Esophagus squamous epithelium (tissue), 4 donors: ENCODE data around the gene CARD14.

Source experiments
- POLR2A ChIP-seq, 4 donors: fragments of 450-650 bp; IDR thresholded peaks; one replicate each; pipeline ENCODE4 v1.6.1; 2017; ENCODE audit warnings: antibody characterized with exemption in 4 of 4, mild to moderate bottlenecking in 4 of 4, moderate library complexity in 3 of 4
- TF ChIP-seq, protein P1 (sequence below), 6 experiments: fragments of 450-650 bp in 4 of 6; fragments of 200-600 bp in 2 of 6; sonication (generic) in 2 of 6; IDR thresholded peaks; one replicate each; pipeline ENCODE4 v1.5.1; 2016 to 2019; ENCODE audit warnings: antibody characterized with exemption in 6 of 6, mild to moderate bottlenecking in 4 of 6, moderate library complexity in 4 of 6

DNA sequence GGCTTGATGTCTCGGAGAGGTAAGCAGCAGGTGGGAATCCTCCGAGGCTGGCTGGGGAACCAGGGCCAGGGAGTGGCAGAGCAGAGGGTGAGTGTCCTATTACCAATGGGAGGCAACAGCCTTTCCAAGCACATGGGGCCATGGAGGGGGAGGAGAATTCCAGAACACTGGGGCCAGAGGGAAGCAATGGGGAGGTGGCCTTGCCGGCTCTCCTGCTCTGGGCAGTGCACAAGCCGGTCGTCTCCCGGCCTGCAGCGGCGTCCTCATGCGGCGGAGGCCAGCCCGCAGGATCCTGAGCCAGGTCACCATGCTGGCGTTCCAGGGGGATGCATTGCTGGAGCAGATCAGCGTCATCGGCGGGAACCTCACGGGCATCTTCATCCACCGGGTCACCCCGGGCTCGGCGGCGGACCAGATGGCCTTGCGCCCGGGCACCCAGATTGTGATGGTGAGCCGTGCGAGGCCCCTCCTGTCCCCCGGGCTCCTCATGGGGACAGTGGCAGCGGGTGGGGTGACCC lies 28.4 kb downstream of the CARD14 start:
- TF ChIP-seq, protein P1, sequence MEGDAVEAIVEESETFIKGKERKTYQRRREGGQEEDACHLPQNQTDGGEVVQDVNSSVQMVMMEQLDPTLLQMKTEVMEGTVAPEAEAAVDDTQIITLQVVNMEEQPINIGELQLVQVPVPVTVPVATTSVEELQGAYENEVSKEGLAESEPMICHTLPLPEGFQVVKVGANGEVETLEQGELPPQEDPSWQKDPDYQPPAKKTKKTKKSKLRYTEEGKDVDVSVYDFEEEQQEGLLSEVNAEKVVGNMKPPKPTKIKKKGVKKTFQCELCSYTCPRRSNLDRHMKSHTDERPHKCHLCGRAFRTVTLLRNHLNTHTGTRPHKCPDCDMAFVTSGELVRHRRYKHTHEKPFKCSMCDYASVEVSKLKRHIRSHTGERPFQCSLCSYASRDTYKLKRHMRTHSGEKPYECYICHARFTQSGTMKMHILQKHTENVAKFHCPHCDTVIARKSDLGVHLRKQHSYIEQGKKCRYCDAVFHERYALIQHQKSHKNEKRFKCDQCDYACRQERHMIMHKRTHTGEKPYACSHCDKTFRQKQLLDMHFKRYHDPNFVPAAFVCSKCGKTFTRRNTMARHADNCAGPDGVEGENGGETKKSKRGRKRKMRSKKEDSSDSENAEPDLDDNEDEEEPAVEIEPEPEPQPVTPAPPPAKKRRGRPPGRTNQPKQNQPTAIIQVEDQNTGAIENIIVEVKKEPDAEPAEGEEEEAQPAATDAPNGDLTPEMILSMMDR (IDR thresholded peaks at IDR 0.05) = no peak
- TF ChIP-seq POLR2A (IDR thresholded peaks at IDR 0.05) = no peak
